Hepatocyte (in vitro differentiated cells): ENCODE data around the gene SCN1B.

Experiments
- CTCF ChIP-seq: fragments of 200-600 bp; sonication (generic); IDR thresholded peaks from 2 replicates; pipeline ENCODE4 v1.5.1; 2016; ENCODE audit warnings: antibody characterized with exemption, mild to moderate bottlenecking; ENCODE audit not compliant: poor library complexity
- EZH2 ChIP-seq: fragments of 200-600 bp; sonication (generic); IDR thresholded peaks from 2 replicates; pipeline ENCODE4 v1.6.1; 2016; ENCODE audit warnings: antibody characterized with exemption, mild to moderate bottlenecking, borderline replicate concordance
- EZH2phosphoT487 ChIP-seq: fragments of 200-600 bp; sonication (generic); IDR thresholded peaks from one replicate; pipeline ENCODE4 v1.6.1; 2018; ENCODE audit warnings: antibody characterized with exemption, mild to moderate bottlenecking, low read depth, moderate library complexity; ENCODE audit not compliant: unreplicated experiment, severe bottlenecking

DNA sequence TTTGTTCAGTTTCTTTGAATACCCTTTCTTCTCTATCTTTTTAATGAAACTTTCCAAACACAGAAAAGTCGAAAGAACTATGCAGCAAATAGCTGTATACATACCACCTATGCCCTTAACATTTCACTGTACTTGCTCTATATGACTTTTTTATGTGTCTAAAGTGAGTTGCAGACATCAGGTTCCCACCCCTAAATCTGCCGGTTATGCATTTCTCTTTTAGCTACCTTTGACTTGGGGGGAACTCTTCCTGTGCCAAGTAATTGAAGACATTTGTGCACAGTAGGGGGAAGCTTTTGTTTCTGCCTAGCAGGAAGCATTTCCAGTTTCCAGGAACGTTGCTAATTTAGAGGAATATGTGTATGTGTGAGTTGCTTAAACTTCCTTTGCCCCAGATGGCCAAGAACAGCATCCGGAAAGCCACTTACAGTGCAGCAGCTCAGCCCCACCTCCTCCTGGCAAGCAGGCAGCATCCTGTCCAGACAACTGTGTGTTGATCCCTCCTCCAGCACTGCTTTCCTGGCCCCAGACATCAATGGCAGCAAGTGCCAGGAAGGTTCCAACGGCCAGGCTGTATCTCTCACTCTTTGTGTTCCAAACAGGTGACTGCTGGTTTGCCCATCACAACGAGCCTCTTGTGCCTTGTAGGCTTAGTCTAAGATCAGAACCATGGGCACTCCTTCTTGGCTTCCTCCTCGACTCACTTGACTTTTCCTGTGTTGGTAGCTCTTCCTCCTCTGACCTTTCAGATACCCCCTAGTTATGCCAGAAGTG is 44.8 kb upstream of the SCN1B start:
- TF ChIP-seq EZH2phosphoT487 (no peak), CTCF (no peak), EZH2 (no peak)
